Right renal pelvis (tissue), 4 donors: ENCODE results near the gene NINJ1. TPM values are rescaled to one million over a fixed set of nuclear protein-coding genes. Genes with fewer than 3 reads are reported as not detected.
A peak's percentile ranks its signal among the peaks of the same experiment; 100 is the strongest.
"Not testable (repeated sequence)": the region's sequence is repeated elsewhere in the genome, so short reads cannot be mapped to it uniquely, and the experiment has no call there.

ENCODE experiments used
- DNase-seq, 4 donors: peaks; one replicate each; pipeline ENCODE4 v3.0.0-alpha.2; 2013; ENCODE audit warnings: low read depth in 4 of 4, low spot score in 3 of 4, missing footprints in 1 of 4
- polyA plus RNA-seq, 4 donors: library from polyadenylated mRNA; unstranded; fragments of 120-200 nt; gene quantifications; one replicate each; pipeline ENCODE4 v1.2.1, GENCODE V29; 2013; ENCODE audit not compliant: insufficient read length in 4 of 4

NINJ1 gene
- polyA plus RNA-seq, 4 donors: 43.9 to 57.7 (median 44.8) TPM

DNA sequence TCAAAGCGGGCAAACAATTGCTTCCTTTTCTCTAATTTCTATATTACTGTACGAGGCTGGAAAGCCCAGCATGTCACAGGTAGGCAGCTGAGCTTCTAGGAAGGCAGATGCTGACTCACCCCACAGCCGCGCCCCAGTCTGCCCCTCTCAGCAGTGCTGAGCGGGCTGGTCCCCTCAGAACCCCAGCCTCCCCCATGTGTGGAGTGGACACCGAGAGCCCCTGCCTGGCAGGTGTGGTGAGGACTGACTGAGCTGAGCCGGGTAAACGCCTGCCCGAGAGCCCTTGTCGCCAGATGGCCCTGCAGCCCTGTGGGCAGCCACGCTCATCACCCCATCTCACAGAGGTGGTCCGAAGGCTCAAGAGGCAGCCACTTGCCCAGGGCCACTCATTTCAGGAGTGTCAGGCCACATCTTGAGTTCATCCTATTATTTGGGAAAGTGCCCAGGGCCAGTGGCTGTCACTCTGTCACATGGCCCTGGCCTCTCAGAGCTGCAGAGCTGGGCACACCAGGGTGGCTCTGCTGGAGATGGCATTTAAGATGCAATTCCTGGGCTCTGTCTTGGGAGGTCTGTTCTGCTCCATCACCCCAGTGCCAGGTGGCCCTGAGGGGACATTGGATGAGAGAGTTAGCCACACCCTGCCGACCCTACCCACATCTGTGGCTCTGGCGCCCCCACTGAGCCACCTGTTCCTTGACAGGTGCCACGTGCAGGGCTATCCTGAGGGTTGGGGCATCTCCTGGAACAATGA is 25.6 kb downstream of the NINJ1 start:
- DNase-seq: no peak

DNA sequence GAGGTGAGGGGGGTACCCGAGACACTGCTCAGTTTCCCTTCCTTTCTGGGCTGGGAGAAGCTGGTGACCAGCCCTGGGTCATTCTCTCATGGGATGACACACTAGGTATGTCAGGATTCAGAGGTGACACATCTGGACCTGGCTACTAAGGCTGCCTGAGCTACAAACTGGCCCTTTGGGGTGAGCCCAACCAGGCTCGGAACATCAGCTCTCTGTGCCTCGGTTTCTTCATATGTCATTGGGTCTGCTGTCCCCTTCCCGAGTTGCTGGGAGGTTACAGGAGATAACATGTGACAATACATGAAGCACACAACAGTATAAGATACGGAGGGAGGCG is 26.3 kb downstream of the NINJ1 start:
- no peak for DNase-seq

- DNase-seq: no peak
These were observed 26.8 kb downstream of the NINJ1 start for GRCh38 chr9:93107151-93107824.

DNA sequence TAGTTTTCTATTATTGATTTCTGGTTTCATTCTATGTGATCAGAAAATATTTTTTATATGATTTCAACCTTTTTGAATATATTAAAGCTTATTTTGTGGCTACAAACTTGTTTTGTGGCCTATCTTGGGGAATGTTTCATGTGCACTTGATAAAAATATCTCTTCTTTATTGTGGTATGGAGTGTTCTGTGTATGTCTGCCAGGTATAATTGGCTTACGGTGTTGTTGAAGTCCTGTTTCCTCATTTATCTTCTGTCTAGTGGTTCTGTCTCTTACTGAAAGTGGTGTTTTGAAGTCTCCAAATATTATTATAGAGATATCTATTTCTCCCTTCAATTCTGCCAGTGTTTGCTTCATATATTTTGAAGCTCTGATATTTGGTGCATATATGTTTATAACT is 28.4 kb downstream of the NINJ1 start:
- DNase-seq: no peak

GRCh38 chr9:93101086-93101485 is 33.0 kb downstream of the NINJ1 start:
- not testable (repeated sequence) for DNase-seq

GRCh38 chr9:93100276-93100636 is 33.8 kb downstream of the NINJ1 start:
- DNase-seq: no peak

DNA sequence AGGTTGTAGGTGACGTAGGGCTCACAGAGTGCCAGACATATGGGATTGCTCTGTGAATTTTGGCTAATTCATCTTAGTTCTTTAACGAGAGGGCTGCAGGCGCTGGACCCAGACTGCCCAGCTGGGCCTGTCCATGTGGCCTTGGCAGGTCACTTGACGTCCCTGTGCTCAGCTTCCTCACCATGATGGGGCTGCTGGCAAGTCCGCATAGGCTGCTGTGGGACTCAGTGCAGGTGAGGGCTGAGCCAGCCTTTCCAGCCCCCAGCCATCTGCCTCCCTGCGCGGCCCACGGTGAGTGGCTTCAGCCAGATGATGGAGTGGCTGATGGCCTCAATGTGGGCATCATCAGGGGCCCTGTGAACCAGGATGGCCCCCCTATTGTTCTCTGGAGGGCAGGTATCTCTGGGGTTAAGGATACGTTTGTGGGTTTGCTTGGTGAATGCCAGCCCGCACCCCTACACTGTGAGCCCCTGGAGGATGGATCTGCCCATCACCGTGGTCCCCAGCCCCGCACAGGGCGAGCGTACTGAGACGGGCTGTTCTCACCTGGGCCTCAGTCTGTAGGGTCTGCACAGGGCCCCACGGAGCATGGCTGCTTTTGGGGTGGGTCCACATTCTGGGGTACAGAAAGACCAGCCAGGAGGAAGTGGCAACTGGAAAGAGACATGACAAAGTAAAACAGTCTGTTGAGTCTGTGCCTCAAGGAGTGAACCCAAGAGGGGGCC is 34.3 kb downstream of the NINJ1 start:
- no peak for DNase-seq

DNA sequence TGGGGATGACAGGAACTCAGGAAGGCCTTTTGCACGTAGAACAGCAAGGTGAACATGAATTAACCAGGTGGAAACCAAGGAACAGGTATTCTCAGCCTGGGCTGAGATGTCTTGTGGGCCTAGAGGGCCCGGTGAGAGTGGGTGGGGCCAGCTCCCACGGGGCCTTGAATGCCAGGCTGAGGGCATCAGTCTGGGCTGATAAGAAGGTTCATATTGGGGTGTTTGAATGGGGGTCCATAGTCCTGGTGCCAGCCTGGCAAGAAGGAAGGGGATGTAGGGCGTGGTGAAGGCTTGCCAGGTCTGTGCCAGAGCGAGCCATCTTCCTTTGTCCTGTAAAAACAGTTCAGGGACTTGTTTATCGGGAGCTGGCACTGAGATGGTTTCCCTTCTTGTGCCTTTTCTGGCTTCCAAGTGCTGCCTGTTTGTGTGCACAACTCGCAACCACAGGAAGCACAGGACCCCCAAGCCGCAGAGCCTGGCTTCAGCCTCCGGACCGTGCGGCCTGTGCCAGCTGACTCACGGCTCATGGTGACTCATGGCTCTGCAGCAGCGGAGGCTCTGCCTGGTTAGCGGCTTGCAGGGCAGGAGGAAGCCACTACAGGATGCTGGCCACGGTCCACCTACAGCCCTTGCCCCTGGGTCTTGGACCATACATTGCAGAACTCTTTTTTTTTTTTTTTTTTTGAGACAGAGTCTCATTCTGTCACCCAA is 35.7 kb downstream of the NINJ1 start:
- DNase-seq: no peak

DNA sequence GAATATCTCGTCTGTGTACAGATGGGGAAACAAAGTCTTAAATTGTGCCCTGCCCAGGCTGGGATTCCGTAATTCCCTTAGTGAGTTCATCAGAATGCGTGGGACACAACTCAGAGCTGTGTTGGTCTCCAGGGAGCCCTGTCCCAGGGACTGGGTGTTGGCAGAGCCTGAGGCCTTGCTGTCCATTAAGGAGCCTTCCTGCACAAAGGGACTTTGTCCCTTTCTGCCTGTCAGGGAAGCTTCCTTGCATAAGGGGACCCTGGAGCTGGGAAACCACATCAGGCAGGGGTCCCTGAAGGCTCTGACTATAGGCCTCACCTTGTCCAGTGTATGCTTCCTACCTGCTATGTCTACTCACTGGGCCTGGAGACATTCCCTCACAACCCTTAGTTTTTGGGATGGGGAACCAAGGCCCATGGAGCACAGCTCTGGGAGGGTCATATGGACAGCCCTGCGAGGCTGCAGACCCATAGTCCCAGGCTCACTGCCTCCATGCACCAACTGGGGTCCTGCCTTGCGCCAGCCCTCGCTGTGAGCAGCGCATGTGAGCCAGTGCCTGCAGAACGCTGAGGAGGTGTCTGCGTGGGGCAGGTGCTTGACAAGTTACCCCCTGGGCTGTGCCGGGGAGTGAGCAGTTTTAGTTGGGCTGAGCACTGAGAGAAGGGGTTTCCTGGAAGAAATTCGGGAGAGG is 36.4 kb downstream of the NINJ1 start:
- no peak for DNase-seq

- DNase-seq: no peak
These were observed 37.2 kb downstream of the NINJ1 start for GRCh38 chr9:93096811-93097382.

DNA sequence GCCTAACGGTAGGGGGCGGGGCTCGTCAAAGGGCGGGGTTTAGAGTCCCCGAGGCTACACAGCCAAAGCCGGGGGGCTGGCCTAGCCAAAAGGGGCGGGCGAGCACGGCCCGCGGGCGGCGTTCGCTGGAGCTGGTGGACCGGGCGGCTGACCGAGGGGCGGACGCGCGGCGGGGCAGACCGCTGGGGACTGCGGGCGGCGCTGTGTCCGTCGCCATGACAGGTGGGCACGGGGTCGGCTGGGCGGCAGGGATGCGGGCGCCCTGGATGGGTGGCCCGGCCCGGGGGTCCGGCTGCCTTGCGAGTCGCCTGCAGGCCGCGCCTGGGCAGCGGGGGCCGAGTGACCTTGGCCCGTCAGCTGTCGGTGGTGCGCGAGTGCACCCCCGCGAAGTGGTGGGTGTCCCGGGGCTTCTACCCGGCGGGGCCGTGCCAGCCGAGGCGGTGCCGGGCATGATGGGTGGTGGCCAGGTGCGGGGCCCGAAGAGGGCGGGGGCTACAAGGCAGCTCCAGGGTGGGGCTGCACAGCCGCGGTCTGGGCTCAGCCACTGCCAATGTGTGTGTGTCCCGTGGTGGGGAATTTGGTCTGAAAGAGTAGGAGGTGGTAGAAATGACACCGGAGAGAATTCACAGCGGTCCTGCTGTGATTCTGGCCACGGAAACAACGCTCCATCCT is 37.8 kb downstream of the NINJ1 start, which contains the start of gene CARD19:
TSS of gene CARD19 (plus strand) at position 87 of the 672 bp plus-strand sequence. CDS start at position 216, 129 bp downstream.
- DNase-seq: no peak

DNA sequence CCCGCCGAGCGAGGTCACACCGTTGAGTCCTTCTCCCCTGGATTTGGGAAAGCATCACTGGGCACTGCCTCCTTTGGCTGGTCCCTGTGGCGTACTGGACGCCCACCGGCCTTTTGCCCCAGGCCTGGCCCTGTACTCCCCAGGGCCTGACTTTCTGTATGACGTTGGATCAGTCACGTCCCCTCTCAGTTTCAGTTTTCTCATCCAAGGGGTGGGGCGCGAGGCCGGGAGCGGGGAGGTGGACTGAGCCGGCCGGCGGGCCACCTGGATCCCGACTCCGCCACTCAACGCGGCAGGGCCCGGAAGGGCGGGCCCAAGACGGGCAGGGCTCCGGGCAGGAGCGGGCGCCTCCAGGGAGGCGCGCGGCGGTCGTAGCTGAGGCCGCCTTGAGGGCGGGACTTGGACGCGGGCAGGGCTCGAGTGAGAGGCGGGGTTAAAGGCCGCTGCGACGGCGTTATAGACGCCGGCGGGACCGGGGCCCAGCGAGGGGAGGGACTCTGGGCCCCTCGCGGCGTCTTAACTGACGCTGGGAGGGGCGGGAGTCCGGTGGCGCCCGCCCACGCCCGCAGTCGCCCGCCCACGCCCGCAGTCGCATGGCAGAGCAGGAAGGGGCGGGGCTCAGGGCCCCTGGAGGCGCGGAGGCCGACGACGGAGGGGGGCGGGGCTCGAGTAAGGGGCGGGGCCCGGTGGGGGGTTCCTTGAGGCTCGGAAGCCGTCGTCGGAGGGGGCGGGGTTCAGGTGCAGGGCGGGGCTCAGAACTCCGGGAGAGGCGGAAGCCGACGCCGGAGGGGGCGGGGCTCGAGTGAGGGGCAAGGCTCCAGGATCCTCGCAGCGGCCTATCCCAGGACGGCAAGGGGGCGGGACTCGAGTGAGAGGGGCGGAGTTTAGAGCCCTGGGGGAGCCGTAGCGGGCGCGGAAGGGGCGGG is 38.6 kb downstream of the NINJ1 start:
- peak; percentile 98 to 99 (median 99) for DNase-seq

DNA sequence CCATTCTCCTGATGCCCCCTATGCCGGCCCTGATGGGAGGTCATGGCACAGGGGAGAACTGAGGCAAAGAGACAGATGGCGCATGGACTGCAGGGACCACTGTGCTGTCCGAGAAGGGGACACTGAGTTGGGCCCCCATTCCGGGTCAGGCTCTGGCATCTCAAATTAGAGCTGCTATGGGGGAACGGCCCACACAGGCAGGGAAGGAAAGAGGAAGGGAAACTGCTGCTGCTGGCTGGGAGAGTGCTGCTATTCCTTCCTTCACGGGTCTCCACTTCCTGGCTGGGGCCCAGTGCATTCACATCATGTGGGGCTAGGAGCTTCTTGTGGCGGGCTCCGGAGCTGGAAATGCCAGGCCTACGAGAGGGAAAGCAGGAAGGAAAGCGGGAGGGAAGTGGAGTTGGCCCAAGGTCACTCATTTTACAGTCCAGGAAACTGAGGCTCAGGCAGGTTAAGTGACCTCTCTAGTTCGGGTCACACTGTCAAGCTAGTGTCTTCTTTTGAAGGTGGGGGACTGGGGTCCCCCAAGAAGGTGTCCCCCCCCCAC is 39.3 kb downstream of the NINJ1 start:
- DNase-seq: no peak

- DNase-seq: no peak
These were observed 40.0 kb downstream of the NINJ1 start for GRCh38 chr9:93093877-93094657.

- peak in 1 of 4 donors; percentile 48 for DNase-seq
These were observed 40.7 kb downstream of the NINJ1 start for GRCh38 chr9:93093127-93093876.

DNA sequence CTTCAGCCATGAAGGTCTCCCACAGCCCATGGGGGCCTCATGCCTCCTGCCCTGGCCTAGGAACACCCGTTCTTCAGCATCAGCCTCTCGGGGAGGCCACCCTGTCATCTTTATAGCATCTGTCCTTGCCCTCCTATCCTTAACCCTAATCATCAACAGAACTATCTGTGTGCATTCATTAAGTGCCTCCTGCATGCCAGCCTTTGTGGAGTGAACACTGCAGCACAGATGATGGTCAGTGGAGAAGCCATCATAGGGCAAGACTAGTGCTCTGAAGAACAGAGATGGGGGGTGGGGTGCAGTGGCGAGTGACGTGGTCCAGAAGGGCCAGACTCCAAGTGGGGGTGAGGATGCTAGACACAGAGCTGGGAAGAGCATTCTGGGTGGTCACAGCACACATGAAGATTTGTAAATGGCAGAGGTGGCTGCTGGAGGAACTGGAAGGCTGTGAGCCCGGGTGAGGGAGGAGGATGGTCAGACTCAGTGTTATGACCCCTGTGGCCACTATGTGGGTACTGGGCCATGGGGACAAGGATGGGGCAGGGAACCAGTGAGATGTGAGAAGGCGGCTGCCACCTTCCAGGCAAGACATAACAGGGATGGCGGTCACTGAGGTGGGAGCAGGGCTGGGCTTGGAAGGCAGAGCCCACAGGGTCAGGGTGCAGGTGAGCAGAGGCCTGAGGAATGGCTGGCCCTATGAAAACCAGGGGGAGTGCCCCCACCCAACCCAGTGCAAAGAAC is 41.6 kb downstream of the NINJ1 start:
- no peak for DNase-seq
